GM12892 (cell line): ENCODE measurements around the gene EFNA5.

Experiments
- DNase-seq: peaks from one replicate; pipeline ENCODE4 v3.0.0; 2011; ENCODE audit not compliant: insufficient read length
- FAIRE-seq: peaks from 2 replicates; lab custom pipeline; 2011; peaks lifted over from hg19 to GRCh38; lab: Jason Lieb, UNC
- POLR2A ChIP-seq: IDR thresholded peaks from 2 replicates; pipeline ENCODE4 v1.6.1; 2011; ENCODE audit warnings: low read depth, low read length, control low read depth
- POLR2AphosphoS5 ChIP-seq: IDR thresholded peaks from 2 replicates; pipeline ENCODE4 v1.6.1; 2011; ENCODE audit warnings: low read depth, low read length, control low read depth
- TAF1 ChIP-seq: IDR thresholded peaks from 2 replicates; pipeline ENCODE4 v1.6.1; 2011; ENCODE audit warnings: low read depth, mild to moderate bottlenecking, control low read depth, low read length, borderline replicate concordance

EFNA5 gene

DNA sequence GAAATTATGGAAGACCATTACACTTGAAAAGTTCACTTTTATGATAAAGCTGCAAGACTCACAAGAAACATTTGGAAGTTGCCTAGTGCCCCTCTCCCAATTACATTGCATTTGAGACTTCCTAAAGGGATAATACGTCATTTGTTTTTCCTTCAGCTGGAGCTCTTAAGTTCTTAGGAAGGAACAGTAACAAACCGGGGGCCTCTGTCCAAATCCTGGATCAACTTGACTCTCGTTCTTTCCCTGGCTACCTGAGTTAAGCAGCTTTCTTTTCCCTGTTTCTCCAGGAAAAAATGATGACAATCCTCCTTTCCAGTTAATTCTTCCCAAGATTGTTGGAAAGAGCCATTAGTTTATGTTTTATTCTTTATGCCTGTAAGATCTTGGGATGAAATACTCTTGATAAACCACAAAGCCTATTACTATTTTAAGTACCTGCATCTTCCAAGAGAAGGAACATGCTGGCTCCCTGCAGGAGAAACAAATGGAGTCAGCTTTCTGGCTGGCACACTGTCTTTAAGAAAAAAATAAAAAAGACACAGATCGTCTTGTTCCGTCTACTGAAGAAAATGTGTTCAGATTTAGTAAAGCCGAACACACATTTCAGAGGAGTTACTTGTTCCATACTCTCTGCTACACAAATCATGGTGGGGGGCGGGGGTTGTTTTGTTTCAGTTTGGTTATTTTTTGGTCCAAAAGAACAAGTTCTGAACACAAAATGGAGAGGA is 297.9 kb downstream of the EFNA5 start:
- TF ChIP-seq TAF1 (no peak), POLR2AphosphoS5 (no peak), POLR2A (no peak)
- FAIRE-seq (no peak), DNase-seq (no peak)

DNA sequence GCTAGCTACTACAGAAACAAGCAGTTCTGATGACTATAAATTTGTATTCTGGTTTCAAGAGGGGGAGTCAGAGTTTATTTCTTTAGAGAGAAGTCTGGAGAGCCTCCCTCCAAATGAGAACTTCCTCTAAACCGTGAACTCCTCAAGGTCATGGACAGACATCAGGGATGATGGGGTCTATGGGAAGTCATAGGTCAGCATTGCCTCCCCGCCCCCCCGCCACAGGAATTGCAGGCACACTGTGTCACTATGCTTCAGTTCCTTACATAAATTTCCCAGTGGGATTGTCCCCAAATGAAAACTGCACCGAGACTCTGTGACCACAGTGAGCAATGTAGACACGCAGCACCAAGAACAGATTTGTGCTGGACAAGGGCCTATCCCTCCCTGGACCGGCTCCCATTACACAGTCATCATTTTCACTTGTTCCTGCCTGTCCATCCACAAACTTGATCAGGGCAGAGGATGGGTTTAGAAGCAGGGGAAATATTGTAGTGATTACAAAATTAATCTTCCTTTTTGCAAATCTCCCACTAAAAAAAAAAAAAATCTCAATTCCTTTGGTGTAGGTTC is 300.3 kb downstream of the EFNA5 start:
- FAIRE-seq = no peak

DNA sequence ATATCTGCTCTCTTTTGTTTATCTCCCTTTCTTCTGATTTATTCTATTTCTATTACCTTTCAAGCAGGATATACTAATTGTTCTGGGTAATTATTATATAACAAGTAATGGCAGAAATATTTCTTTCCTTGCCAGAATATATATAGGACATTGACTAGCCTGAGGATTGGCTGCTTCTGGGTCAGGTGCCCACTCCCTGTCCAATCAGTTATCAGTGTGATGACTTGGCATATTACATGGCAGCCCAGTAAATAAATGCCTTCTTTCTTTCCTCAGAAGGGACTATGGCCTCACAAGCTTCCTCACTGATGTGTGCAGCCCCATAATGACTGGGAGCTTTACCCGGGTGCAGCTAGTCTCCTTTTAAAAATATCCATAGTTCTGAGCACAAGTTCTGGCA is 301.1 kb downstream of the EFNA5 start:
- DNase-seq (no peak), FAIRE-seq (no peak)
- TF ChIP-seq POLR2AphosphoS5 = no peak
- TF ChIP-seq POLR2A = no peak
- TF ChIP-seq TAF1 = no peak

More for the DNA sequence above, 300.3 kb downstream of the EFNA5 start:
- no peak for DNase-seq
- TF ChIP-seq POLR2AphosphoS5 = no peak
- TF ChIP-seq POLR2A = no peak
- TF ChIP-seq TAF1 = no peak

- TF ChIP-seq POLR2A = no peak
- TF ChIP-seq TAF1 = no peak
- TF ChIP-seq POLR2AphosphoS5 = no peak
- FAIRE-seq (no peak), DNase-seq (no peak)
These were observed 302.1 kb downstream of the EFNA5 start for GRCh38 chr5:107368615-107369014.

DNA sequence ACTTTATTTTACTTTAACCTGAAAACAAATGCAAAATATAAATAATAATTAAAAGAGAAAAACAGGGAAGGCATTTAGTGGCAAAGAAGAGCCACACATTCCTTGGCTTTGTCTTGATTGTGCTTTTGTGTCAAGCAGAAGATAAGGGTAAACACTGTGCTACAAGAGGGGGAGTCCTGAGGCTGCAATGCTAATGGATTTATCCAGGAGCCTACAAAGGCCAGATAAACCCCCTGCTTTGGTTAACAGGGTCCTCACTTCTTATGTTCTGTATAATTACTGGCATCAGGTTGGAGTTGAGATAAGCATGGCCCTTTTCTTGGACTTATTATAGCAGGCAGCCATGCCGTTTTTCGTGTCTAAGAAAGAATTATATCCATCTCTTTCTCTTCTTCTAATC is 302.8 kb downstream of the EFNA5 start:
- TF ChIP-seq POLR2AphosphoS5 = no peak
- no peak for TF ChIP-seq POLR2A
- TF ChIP-seq TAF1 = no peak
- DNase-seq (no peak), FAIRE-seq (no peak)

DNA sequence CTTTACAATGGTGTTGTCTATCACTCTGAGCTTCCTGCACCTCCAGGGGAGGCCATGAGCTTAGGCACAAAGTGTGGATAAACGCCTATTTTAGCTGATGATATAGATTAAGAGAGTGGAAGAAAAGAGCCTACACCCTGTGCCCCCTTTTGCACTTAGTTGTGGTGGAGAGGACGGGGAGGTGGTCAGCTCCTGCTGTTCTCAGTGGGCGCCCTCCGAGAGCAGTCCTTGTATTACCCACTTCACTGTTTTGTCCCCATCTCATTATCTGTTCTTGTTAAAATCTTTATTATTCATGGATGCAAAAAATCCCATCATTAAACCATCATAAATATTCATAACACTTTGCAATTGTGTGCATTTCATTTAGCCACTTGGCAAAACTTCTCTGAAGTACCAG is 303.3 kb downstream of the EFNA5 start:
- DNase-seq (no peak), FAIRE-seq (no peak)
- no peak for TF ChIP-seq POLR2A
- no peak for TF ChIP-seq TAF1
- no peak for TF ChIP-seq POLR2AphosphoS5

DNA sequence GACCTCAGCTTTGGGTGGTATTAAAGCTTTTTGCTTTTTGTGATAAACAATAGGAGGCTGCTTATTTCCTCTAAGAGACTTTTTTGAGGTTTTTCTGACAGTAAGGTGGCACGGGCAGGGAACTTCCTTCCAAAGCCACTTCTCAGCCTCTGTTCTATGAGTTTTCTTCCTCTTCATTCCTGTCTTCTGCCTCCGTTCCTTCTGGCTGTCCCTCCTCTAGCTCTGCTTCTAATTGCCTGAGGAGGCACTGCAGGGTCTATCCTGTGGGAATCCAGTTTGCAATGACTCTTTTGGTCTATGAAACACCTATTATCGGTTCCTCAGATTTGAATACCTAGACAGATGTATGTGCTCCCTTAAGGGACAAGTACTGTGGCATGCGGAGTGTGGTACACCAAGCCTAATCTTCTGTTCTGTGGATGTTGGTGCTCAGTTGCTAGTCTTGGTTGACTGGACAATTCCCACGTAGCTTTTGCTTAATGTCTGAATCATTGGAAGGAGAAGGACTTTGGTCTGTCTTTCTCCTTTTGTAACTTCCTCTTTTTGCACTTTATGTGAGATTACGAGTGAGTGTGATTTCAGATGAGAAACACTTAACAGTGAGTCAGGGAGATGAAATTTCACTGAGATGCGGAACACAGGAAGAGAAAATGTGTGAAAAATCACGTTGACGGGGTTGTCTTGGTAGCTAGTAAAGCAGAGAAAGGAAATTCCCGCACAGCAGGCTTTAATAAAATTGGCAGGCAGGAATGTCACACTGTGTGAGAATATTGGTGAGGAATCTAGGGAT is 305.2 kb downstream of the EFNA5 start:
- peak; percentile 68 for FAIRE-seq
- no peak for DNase-seq
- TF ChIP-seq POLR2A (no peak), POLR2AphosphoS5 (no peak), TAF1 (no peak)

GRCh38 chr5:107364443-107365319 is 306.1 kb downstream of the EFNA5 start:
- FAIRE-seq (no peak), DNase-seq (no peak)
- TF ChIP-seq POLR2A (no peak), TAF1 (no peak), POLR2AphosphoS5 (no peak)

DNA sequence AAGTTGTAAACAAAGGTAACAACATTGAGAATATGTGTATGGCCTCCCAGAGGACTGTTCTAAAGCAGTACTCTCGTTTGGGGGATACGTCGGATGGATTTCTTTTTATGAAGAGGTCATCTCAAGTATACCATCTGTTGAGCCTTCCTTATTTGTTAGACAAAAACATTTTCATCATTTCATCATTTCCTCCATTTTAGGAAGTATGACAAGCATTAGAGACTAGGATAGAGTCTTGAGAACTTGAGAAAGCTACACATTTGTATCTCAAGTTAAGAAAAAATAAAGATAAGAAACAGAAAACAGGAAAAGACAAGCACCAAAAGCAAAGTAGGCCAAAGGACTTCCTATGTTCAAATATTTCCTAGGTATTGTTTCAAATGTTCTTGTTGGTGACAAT is 307.0 kb downstream of the EFNA5 start:
- FAIRE-seq = no peak
- no peak for TF ChIP-seq TAF1
- no peak for TF ChIP-seq POLR2A
- no peak for TF ChIP-seq POLR2AphosphoS5
- no peak for DNase-seq

DNA sequence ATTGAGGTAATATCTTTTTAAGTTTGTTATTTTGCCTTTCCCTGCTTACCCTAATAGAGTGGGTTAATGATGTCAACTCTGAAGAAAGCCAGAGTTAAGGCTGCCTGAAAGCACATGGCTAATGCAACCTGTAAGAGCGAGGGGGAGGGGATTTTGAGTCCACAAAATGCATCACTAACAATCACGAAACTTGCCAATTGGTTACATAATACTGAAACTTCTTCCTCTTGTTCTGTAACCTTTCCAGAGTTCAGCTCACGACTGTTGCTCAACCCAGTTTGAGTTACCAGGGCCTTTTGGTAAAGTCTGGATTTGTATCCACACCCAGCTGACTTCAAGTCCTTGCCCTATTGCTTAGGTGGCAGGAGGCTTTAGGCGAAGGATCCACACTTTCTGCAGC is 308.8 kb downstream of the EFNA5 start:
- TF ChIP-seq POLR2AphosphoS5 (no peak), POLR2A (no peak), TAF1 (no peak)
- DNase-seq (no peak), FAIRE-seq (no peak)

- FAIRE-seq (no peak), DNase-seq (no peak)
- TF ChIP-seq POLR2A (no peak), TAF1 (no peak), POLR2AphosphoS5 (no peak)
These were observed 310.9 kb downstream of the EFNA5 start for GRCh38 chr5:107359916-107360234.

- FAIRE-seq (no peak), DNase-seq (no peak)
- TF ChIP-seq POLR2A (no peak), POLR2AphosphoS5 (no peak), TAF1 (no peak)
These were observed 311.5 kb downstream of the EFNA5 start for GRCh38 chr5:107359033-107359915.
